ENCODE data around the gene MBTPS1. TPM values are rescaled to one million over a fixed set of nuclear protein-coding genes. Genes with fewer than 3 reads are reported as not detected.

Gene MBTPS1
- total RNA-seq, 1 donor from 2014 or later = 66.1 TPM

- no peak for DNase-seq
Observed at GRCh38 chr16:84050316-84050715, 66.4 kb downstream of the MBTPS1 start.

- DNase-seq = no peak
Observed at GRCh38 chr16:84049403-84050060, 67.2 kb downstream of the MBTPS1 start.

- DNase-seq = no peak
Observed at GRCh38 chr16:84048871-84049270, 67.9 kb downstream of the MBTPS1 start.

- no peak for DNase-seq
Observed at GRCh38 chr16:84048270-84048669, 68.5 kb downstream of the MBTPS1 start.

- DNase-seq = no peak
Observed at GRCh38 chr16:84047626-84048025, 69.1 kb downstream of the MBTPS1 start.

GRCh38 chr16:84047206-84047605 is 69.5 kb downstream of the MBTPS1 start:
- no peak for DNase-seq

GRCh38 chr16:84045818-84046470 is 70.8 kb downstream of the MBTPS1 start:
- no peak for DNase-seq

GRCh38 chr16:84045001-84045817 is 71.5 kb downstream of the MBTPS1 start:
- no peak for DNase-seq

GRCh38 chr16:84044118-84044488 is 72.6 kb downstream of the MBTPS1 start:
- no peak for DNase-seq

- DNase-seq = no peak
Observed at GRCh38 chr16:84043486-84044117, 73.1 kb downstream of the MBTPS1 start.

GRCh38 chr16:84042879-84043485 is 73.8 kb downstream of the MBTPS1 start:
- DNase-seq = no peak

- no peak for DNase-seq
Observed at GRCh38 chr16:84042308-84042878, 74.3 kb downstream of the MBTPS1 start, which contains the start of gene SLC38A8. Gene SLC38A8 (minus strand): TSS chr16:84042795. CDS start chr16:84042157, 638 bp downstream.

GRCh38 chr16:84041881-84042280 is 74.9 kb downstream of the MBTPS1 start:
- DNase-seq = no peak

- peak; percentile 32 for DNase-seq
Observed at GRCh38 chr16:84040823-84041820, 75.6 kb downstream of the MBTPS1 start.

GRCh38 chr16:84040226-84040822 is 76.4 kb downstream of the MBTPS1 start:
- DNase-seq = no peak

- no peak for DNase-seq
Observed at GRCh38 chr16:84039696-84040095, 77.0 kb downstream of the MBTPS1 start.

GRCh38 chr16:84038469-84038868 is 78.3 kb downstream of the MBTPS1 start:
- no peak for DNase-seq

- DNase-seq = no peak
Observed at GRCh38 chr16:84036982-84037425, 79.7 kb downstream of the MBTPS1 start.

GRCh38 chr16:84036131-84036530 is 80.6 kb downstream of the MBTPS1 start:
- DNase-seq = no peak

GRCh38 chr16:84034516-84034915 is 82.2 kb downstream of the MBTPS1 start:
- no peak for DNase-seq

All from skin of body (tissue), 2 donors.